Measurements from ENCODE around the gene SLC25A39.

Gene SLC25A39

DNA sequence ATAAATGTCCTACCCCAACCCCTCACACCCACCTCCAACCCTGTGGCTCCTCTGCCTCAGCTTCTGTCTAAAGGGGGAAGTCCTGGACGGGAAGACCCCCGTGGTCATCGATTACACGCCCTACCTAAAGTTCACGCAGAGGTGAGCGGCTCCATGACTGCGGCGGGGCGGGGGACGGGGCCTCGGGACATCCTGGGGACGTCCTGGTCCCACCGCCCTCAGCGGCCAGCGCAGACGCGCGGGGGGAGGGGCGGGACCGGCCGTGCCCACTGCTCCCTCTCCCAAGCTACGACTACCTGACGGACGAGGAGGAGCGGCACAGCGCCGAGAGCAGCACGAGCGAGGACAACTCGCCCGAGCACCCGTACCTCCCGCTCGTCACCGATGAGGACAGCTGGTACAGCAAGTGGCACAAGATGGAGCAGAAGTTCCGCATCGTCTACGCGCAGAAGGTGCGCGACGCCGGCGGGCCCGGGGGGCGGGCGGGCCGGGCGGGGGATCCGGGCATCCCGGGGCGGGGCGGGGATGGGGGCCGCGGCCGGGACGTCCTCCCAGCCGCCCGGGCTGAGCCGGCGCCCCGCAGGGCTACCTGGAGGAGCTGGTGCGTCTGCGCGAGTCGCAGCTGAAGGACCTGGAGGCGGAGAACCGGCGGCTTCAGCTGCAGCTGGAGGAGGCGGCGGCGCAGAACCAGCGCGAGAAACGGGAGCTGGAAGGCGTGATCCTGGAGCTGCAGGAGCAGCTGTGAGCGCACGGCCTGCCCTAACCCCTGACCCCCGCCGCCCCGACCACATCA lies 9.6 kb downstream of the SLC25A39 start:
- H3K27ac ChIP-seq: no peak overlapping the region
- peak; percentile 36 for DNase-seq
- in situ Hi-C loops (cut with HindIII; ENCODE audit: low pct_ligation_motif_present, low sequenced_read_pairs): no loop called here
- peaks cover 5% of the 10 kb centered on the region for H3K36me3 ChIP-seq (replicated peaks)
- peak overlapping the region; percentile 35 for H3K4me3 ChIP-seq (ENCODE audit: low read depth, low read length)
- peaks cover 26% of the 10 kb centered on the region for H3K27me3 ChIP-seq (replicated peaks)
- TF ChIP-seq, protein P1, sequence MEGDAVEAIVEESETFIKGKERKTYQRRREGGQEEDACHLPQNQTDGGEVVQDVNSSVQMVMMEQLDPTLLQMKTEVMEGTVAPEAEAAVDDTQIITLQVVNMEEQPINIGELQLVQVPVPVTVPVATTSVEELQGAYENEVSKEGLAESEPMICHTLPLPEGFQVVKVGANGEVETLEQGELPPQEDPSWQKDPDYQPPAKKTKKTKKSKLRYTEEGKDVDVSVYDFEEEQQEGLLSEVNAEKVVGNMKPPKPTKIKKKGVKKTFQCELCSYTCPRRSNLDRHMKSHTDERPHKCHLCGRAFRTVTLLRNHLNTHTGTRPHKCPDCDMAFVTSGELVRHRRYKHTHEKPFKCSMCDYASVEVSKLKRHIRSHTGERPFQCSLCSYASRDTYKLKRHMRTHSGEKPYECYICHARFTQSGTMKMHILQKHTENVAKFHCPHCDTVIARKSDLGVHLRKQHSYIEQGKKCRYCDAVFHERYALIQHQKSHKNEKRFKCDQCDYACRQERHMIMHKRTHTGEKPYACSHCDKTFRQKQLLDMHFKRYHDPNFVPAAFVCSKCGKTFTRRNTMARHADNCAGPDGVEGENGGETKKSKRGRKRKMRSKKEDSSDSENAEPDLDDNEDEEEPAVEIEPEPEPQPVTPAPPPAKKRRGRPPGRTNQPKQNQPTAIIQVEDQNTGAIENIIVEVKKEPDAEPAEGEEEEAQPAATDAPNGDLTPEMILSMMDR (IDR thresholded peaks at IDR 0.05; ENCODE audit: low read depth, low read length, missing control alignments): no peak

DNA sequence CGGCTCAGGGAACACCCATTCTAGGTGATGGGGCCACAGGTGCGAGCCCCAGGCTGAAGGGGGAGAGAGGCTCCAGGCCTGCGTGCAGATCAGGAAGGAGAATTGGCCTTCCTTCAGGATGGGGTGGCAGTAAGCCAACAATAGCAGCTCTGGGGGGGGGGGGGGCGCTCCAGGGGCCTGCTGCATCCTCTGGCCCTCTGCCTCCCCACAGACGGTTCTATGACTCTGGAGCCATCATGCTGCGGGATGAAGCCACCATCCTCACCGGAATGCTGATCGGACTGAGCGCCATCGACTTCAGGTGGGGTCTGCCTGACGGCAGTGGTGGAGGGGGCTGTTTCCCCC lies 10.1 kb downstream of the SLC25A39 start:
- DNase-seq: no peak
- in situ Hi-C loops (cut with HindIII; ENCODE audit: low pct_ligation_motif_present, low sequenced_read_pairs): no loop called here
- peaks cover under 1% of the 10 kb centered on the region for H3K36me3 ChIP-seq (replicated peaks)
- no peak overlapping the region for H3K27ac ChIP-seq
- H3K4me3 ChIP-seq (ENCODE audit: low read depth, low read length): no peak overlapping the region
- TF ChIP-seq, protein P1 (IDR thresholded peaks at IDR 0.05; ENCODE audit: low read depth, low read length, missing control alignments): no peak
- peaks cover 26% of the 10 kb centered on the region for H3K27me3 ChIP-seq (replicated peaks)

DNA sequence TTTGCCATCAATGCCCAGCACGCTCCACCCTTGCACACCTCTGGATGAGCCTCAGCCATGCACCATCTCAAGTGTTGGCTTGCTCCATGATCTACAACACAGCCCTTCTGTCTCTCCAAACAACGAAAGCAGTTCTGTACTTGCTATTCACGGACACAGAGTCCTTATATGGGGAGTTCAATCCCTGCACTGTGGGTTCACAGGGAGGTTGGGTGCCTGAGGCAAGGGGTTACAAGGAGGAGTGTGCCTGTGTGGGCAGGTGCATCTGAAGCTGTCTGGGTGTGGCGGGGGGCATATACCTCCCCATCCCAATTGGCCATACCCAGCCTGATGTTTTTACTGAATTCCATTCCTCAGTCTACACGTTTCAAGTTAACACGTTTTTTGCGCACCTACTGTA lies 10.6 kb downstream of the SLC25A39 start:
- Histone ChIP-seq H3K27me3 (replicated peaks) (peaks cover 26% of the 10 kb centered on the region), H3K36me3 (replicated peaks) (no peaks in the 10 kb centered on the region), H3K27ac (no peak overlapping the region), H3K4me3 (ENCODE audit: low read depth, low read length) (no peak overlapping the region)
- TF ChIP-seq, protein P1 (IDR thresholded peaks at IDR 0.05; ENCODE audit: low read depth, low read length, missing control alignments): no peak
- in situ Hi-C loops (cut with HindIII; ENCODE audit: low pct_ligation_motif_present, low sequenced_read_pairs): no loop called here
- no peak for DNase-seq

DNA sequence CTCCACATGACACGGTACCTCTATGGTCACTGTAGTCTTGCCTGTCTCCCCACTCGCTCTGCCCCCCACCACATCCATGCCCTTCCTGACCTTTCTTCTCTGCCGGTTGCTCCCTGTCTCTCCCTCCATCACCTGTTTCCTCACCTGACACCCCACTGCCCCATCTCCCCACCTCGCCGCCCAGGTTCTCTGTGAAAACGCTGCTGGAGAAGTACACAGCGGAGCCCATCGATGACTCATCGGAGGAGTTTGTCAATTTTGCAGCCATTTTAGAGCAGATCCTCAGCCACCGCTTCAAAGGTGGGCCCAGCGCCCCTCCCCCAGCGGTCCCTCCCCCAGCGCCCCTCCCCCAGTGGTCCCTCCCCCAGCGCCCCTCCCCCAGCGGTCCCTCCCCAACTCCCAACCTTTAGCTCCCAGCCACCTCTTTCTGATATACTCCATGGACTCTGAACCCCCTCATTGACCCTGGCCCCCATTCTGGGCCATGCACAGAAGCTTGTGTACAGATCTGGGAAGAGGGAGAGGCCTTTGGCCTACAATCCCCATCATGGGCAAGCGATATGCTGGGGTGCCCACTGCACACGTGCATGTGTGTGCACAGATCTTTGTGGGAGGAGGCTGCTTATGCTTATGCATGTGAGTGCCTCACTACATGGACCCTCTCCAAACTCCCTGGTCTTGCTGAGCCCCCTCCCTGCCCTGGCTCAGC lies 12.1 kb downstream of the SLC25A39 start:
- DNase-seq: no peak
- in situ Hi-C loops (cut with HindIII; ENCODE audit: low pct_ligation_motif_present, low sequenced_read_pairs): no loop called here
- Histone ChIP-seq H3K4me3 (ENCODE audit: low read depth, low read length) (no peak overlapping the region), H3K27ac (no peak overlapping the region), H3K36me3 (replicated peaks) (no peaks in the 10 kb centered on the region), H3K27me3 (replicated peaks) (peaks cover 28% of the 10 kb centered on the region)
- TF ChIP-seq, protein P1 (IDR thresholded peaks at IDR 0.05; ENCODE audit: low read depth, low read length, missing control alignments): no peak

DNA sequence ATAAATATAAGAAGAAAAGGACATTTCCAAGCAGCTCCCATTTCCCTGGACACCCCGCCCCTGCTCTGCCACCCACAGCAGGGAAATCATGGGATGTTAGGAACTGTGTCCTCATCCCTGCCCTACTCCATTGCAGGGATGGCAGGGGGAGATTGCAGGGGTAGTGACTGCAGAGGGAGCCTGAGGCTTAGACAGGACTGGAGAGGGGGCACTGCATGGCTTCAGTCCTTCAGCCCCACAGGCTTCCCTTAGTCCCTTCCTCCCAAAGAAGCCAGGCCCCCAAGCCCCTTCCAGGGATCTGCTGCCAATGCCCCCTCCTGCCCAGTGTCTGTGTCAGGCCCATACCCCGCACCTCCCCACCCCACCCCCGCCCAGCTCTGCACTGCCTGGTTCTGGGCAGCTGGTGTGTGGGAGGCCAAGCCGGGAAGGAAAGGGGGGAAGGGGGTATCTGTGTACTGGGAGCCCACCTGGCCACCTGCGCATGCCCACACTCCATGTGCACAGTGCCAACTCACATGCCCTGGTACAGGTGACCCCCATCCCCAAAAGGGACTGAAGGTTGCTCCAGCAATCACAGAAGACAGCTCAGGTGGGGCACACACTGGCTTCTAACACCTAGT lies 13.0 kb downstream of the SLC25A39 start:
- DNase-seq: no peak
- Histone ChIP-seq H3K36me3 (replicated peaks) (no peaks in the 10 kb centered on the region), H3K27ac (no peak overlapping the region), H3K27me3 (replicated peaks) (peaks cover 33% of the 10 kb centered on the region), H3K4me3 (ENCODE audit: low read depth, low read length) (no peak overlapping the region)
- in situ Hi-C loops (cut with HindIII; ENCODE audit: low pct_ligation_motif_present, low sequenced_read_pairs): no loop called here
- TF ChIP-seq, protein P1 (IDR thresholded peaks at IDR 0.05; ENCODE audit: low read depth, low read length, missing control alignments): no peak

Data from brain microvascular endothelial cell (primary cell).